ENCODE measurements around the gene MCRIP2.

The MCRIP2 gene

DNA sequence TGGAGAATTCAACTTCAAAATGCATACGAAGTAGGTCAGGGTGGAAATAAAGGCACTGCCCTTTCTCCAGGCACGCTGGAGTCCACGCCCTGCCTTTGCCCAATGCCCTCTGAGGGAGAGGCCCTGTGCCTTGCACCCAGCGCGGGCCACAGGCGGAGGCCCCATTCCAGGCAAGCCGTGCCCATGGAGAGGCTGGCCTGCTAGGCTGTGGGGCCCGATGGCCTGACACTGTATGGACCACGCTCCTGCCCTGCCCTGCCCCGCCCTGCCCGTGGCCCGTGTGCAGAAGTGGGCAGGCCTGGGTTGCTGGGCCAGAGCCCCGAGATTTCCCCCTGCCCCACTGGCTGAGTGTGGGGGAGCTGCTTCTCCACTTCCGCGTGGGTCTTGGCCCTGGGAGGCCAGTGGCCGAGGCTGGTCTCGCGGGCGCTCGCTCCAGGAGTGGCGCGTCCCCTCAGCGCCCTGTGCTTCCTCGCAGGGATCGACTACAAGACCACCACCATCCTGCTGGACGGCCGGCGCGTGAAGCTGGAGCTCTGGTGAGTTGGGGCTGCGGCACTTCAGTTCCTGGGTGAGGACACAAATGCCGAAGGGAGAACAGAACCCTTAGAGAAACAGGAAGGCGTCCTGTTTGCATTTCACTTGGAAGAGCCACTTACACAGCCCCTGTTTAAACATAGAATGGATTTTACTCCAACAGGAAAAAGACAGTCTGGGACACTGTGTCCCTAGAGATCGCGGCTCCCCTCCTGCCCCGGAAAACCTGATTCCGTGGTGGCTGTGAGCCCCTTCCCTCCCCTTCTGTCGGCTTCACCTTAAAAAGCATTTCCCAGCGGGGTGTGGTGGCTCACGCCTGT, 24.7 kb upstream of the MCRIP2 start:
- DNase-seq (ENCODE audit: low spot score), result no peak

- no peak for DNase-seq (ENCODE audit: low spot score)
These were observed 23.8 kb upstream of the MCRIP2 start for GRCh38 chr16:617855-618254.

DNA sequence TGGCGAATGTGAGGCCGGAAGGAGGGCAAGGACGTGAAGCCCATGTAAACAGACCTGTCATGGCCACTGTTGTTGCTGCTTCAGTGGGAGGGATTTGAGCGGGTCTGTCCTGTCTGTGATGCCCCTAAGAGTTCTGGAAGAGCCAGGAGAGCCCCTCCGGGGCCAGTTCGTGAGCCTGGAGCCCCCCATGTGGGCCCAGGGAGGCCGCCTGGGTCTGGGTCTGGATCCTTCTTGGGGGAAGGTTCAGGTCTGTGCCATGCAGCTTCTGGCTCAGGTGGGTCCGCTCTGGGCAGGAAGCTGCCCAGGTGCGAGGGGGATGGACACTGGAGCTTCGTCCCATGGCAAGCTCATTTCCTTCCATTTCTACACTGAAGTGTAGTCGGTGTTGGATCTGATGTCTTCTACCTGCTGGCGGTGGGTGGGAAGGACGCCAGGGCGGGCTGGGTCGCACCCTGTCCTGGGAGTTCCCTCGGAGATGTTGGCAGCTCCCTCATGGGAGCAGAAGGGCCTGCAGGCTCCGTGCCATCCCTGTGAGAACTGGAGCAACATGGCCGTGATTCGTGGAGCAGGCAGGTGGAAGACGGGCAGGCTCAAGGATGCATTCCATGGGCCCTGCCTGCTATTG, 22.0 kb upstream of the MCRIP2 start:
- DNase-seq (ENCODE audit: low spot score), result no peak

- no peak for DNase-seq (ENCODE audit: low spot score)
These were observed 20.7 kb upstream of the MCRIP2 start for GRCh38 chr16:620700-621525.

GRCh38 chr16:621526-622105, 20.0 kb upstream of the MCRIP2 start:
- no peak for DNase-seq (ENCODE audit: low spot score)

DNA sequence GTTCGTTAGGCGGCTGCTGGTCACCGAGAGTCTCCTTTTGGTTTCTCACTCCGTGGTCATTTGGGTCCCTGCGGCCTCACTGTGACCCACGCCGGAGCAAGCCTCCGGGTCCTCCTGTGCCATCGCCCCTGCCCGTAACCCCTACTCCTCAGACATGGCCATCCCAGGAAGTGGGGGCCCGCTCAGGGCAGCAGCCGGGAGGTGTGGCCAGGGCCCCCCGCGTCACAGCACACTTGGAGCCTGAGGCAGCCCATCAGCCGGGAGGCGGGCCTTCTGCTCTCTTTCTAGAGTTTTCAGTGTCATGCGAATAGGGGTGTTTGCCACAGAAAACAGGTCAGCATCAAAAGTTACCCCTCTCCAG, 18.7 kb upstream of the MCRIP2 start:
- DNase-seq (ENCODE audit: low spot score), result no peak

- no peak for DNase-seq (ENCODE audit: low spot score)
These were observed 17.0 kb upstream of the MCRIP2 start for GRCh38 chr16:624526-625070.

GRCh38 chr16:625117-625976, 16.3 kb upstream of the MCRIP2 start:
- DNase-seq (ENCODE audit: low spot score), result no peak

DNA sequence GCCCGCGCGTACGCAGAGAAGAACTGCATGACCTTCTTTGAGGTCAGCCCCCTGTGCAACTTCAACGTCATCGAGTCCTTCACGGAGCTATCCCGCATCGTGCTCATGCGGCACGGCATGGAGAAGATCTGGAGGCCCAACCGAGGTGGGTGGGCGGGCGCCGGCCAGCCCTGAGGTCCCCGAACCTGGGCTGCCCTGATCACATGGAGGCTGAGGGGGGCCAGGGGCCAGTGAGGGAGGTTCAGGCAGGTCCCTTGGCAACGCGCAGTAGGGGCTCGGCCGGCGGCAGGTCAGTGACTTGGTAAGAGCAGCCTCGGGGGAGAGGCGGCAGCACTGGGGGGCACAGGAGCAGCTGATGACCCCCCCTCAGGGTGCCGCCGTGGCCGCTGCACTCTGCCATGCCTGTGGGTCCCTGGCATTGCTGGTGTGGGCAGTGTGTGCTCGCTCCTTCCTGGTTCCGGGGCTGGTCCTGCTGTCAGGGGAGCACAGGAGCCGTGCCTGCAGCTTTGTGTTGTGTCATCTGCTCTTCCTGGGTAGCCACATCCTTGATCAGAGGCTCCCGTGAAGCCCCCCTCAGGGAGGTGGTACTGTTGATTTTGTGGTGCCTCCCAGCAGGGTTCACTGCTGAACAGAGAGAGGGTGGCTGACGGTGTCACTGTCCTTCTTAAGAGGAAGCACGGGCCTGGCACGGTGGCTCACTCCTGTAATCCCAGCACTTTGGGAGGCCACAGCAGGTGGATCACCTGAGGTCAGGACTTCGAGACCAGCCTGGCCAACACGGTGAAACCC, 15.5 kb upstream of the MCRIP2 start:
- no peak for DNase-seq (ENCODE audit: low spot score)

- DNase-seq (ENCODE audit: low spot score), result no peak
These were observed 14.7 kb upstream of the MCRIP2 start for GRCh38 chr16:626787-627453.

GRCh38 chr16:627454-628239, 14.0 kb upstream of the MCRIP2 start:
- DNase-seq (ENCODE audit: low spot score), result no peak

DNA sequence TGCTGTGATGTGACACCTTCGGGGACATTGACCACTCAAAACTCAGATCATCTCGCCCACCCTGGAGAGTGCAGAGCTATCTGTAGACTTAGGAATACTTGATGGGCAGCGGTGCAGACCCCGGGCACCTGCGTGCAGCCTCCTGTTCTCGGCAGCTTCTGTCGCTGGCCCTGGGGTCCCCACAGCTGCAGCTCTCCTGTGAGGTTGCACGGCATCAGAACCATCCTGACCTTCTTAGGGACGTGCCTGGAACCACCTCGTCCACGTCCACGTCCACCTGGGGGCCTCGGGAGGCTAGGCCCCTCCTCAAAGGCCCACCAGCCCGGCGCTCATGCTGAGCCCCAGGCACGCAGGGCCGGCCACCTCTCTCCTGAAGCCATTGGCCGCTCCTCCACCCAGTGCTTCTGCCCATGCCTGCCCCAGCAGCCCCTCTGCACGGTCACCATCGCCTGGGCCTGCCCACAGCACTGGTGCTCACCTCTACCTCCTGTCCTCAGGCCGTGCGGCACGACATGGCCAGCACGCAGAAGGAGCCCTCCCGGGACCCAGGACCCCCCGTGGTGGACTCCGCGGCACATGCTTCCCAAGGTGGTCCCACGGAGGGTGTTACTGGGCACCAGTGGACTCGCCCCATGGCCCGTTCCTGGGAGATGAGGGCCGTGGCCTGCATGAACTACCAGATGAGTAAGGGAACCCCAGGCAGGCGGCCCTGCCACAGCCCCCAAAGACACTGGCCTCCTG, 13.1 kb upstream of the MCRIP2 start:
- no peak for DNase-seq (ENCODE audit: low spot score)

DNA sequence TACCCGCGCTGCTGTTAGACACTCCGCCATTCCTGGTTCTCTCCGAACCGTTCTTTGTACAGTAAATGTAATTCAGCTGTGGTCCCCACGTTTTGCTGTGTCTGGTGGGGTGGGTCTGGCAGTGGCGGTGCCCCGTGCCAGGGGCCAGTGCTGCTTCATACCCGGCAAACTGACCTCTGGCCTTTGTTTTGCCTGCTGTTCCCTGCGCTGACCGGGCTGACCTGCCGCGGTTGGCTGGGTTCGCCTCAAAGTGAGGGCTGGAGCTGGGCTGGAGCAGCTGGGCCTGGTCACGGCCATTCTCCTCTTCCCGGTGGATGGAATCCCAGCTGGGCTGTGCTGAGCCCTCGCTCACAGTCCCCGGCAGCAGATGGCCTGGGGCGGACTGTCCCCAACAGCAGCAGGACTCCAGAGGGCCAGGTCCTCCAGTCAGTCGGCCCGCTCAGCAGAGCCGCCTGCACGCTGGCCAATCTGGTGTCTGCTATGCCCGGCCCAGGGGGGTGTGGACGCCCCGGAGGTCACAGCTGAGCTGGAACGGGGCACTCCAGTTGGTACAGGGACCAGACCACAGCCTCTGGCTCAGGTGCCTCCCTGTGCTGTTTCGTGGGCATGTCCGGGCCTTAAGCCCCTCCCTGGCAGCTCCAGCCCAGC, 12.3 kb upstream of the MCRIP2 start:
- DNase-seq (ENCODE audit: low spot score), result peak; percentile 88

DNA sequence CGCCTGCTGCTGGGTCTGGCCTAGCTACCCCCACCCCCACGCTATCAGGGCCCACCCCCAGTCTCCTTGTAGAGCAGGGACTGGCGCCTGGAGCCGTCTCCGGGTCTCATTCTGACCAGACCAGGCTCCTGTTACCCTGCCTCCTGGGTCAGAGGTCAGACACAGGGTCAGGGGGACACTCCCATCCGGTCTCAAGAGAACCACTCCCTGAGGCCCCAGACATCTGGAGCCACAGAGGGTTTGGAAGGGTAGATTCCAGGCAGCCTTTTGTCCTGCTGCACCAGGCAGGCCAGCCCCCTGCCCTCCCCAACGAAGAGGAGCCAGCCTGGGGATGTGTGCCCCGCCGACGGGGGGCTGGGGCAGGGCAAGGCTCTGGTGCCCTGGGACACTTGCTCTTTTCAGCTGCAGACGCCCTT, 11.8 kb upstream of the MCRIP2 start:
- peak; percentile 95 for DNase-seq (ENCODE audit: low spot score)

DNA sequence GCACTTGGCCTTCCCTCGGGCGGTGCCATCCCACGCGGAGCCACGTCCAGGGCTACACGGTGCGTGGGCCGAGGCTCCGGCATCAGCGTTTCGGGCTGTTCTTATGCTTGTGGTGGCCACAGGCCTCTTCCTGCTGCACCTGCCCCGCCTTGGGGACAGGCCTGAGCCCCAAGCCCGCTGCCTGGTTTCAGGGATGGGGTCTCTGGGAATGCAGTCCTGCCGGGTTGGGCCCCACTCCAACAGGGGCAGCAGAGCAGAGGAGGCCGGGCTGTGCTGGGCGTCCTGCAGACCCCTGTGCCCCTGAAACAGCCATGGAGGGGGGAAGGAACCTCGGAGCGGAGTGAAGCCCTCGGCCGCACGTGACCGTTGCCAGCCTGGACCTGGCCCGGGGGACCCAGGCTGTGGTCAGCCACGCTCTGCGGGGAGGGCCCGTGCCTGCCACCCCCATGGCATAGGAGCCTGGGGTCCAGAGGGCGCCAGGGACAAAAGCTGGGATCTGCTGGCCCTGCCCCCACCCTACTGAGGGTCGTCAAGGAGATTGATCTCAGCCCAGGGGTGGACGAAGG, 11.3 kb upstream of the MCRIP2 start:
- DNase-seq (ENCODE audit: low spot score), result no peak

GRCh38 chr16:630815-631405, 10.7 kb upstream of the MCRIP2 start, which contains the start of gene WFIKKN1:
TSS of gene WFIKKN1 (plus strand) at chr16:630985. CDS start at chr16:631254, 269 bp downstream.
- peak; percentile 94 for DNase-seq (ENCODE audit: low spot score)

- no peak for DNase-seq (ENCODE audit: low spot score)
These were observed 9.7 kb upstream of the MCRIP2 start for GRCh38 chr16:631808-632358.

Data from ecto neural progenitor cell (in vitro differentiated cells).